DOHH2 (cell line): ENCODE data around the gene TMEM170A.

Experiments
- H3F3A ChIP-seq: fragments of 200-600 bp; sonication (generic), shearing (Covaris generic); 2 replicates; pipeline ENCODE4 v1.6.0; 2016; ENCODE audit warnings: antibody characterized with exemption, mild to moderate bottlenecking; ENCODE audit not compliant: control insufficient read depth, insufficient read depth
- H3K27ac ChIP-seq: fragments of 200-600 bp; sonication (generic); 2 replicates; pipeline ENCODE4 v1.5.1; 2014; ENCODE audit warnings: low read depth, mild to moderate bottlenecking, low read length, moderate library complexity
- H3K27me3 ChIP-seq: fragments of 200-600 bp; sonication (generic); 2 replicates; pipeline ENCODE4 v1.6.1; 2014; ENCODE audit warnings: mild to moderate bottlenecking, low read length, mixed read lengths; ENCODE audit not compliant: control insufficient read depth
- H3K36me3 ChIP-seq: fragments of 200-600 bp; sonication (generic); 2 replicates; pipeline ENCODE4 v1.6.1; 2014; ENCODE audit warnings: mild to moderate bottlenecking, low read length, moderate library complexity, mixed read lengths; ENCODE audit not compliant: control insufficient read depth
- H3K4me1 ChIP-seq: fragments of 200-600 bp; sonication (generic); 2 replicates; pipeline ENCODE4 v1.6.1; 2014; ENCODE audit warnings: mild to moderate bottlenecking, low read length, mixed read lengths; ENCODE audit not compliant: control insufficient read depth
- H3K4me2 ChIP-seq: fragments of 200-600 bp; sonication (generic); 2 replicates; pipeline ENCODE4 v1.6.0; 2014; ENCODE audit warnings: mild to moderate bottlenecking, low read length, moderate library complexity
- H3K4me3 ChIP-seq: fragments of 200-600 bp; sonication (generic); 2 replicates; pipeline ENCODE4 v1.5.1; 2014; ENCODE audit warnings: mild to moderate bottlenecking, low read length, mixed read lengths
- H3K79me2 ChIP-seq: fragments of 200-600 bp; sonication (generic); 2 replicates; pipeline ENCODE4 v1.6.1; 2014; ENCODE audit warnings: mild to moderate bottlenecking, low read length, mixed read lengths; ENCODE audit not compliant: control insufficient read depth
- H3K9me2 ChIP-seq: fragments of 200-600 bp; sonication (generic); replicated peaks from 2 replicates; pipeline ENCODE4 v1.6.1; 2014; ENCODE audit warnings: mild to moderate bottlenecking, low read length, mixed read lengths; ENCODE audit not compliant: control insufficient read depth
- H3K9me3 ChIP-seq: fragments of 200-600 bp; sonication (generic); 2 replicates; pipeline ENCODE4 v1.6.1; 2014; ENCODE audit warnings: antibody characterized with exemption, low read length, mixed read lengths; ENCODE audit not compliant: control insufficient read depth, insufficient read depth
- H4K20me1 ChIP-seq: fragments of 200-600 bp; sonication (generic); 2 replicates; pipeline ENCODE4 v1.6.0; 2014; ENCODE audit warnings: low read depth, mild to moderate bottlenecking, antibody characterized with exemption, low read length, moderate library complexity; ENCODE audit not compliant: control insufficient read depth, insufficient read depth
- EZH2phosphoT487 ChIP-seq: fragments of 200-600 bp; sonication (generic); IDR thresholded peaks from 2 replicates; pipeline ENCODE4 v1.6.1; 2017; ENCODE audit warnings: borderline replicate concordance, mild to moderate bottlenecking, antibody characterized with exemption, low read length, moderate library complexity, mixed read lengths
- TF ChIP-seq, protein P1 (sequence below): fragments of 200-600 bp; sonication (generic); IDR thresholded peaks from one replicate; pipeline ENCODE4 v1.5.1; 2014; ENCODE audit warnings: antibody characterized with exemption, mild to moderate bottlenecking, low read depth, low read length; ENCODE audit not compliant: poor library complexity, severe bottlenecking

Gene TMEM170A

DNA sequence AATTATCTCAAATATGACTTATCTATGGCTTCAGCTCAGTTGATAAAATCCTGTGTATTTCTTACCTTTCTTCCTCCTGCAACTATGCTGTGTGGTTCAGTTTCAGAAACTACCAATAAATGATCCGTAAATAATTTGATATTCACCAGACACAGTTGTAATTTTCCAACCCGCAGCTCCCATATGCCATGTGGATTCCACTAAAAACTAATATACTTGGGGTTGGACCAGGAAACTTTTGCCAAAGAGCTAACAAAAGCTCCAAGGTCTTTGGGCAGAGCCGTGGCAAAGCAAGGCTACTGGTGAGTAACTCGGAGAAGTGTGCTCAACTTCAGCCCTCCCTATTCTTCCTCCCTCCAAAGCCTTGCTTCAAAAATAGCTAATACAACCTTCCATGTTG, 33.1 kb upstream of the TMEM170A start:
- H4K20me1 ChIP-seq: no peaks in the 10 kb centered on the region

DNA sequence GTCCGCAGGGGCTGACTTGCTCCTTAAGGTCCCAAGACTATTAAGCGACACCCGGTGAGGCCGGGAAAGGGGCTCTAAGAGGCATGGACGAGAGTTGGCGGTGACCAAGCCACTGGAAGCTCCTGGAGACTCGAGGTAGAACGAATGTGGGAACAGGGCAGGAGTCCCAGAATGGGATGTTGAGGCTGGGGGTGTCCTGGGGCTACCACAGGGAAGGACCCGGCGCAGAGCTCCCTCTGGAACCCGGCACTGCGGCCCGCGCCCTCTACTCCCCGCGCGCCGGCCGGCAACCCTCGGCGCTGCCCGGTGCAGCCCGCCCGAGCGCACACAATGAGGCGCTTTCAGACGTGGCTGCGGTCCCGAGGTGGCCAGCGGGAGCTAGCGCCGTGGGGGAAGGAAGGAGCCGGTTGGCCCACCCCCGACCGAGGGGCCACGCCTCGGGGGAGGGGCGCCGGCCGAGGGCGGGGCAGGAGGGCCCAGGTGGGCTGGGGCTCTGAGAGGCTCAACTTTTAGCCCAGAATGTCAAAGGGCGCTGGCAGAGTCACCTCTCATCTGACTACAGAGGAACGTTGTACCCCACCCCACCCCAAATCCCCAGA, 30.7 kb upstream of the TMEM170A start, which contains the start of gene CHST6:
CHST6 (minus strand) TSS at position 366 of the 599 bp plus-strand sequence. CDS start 15,613 bp downstream, outside the sequence.
- no peak within 1 kb of the TSS for H3K27ac ChIP-seq

More for the DNA sequence above, 33.1 kb upstream of the TMEM170A start:
- H3K4me1 ChIP-seq: no peaks in the 10 kb centered on the region
- peaks cover 10% of the 10 kb centered on the region; the same call in 1 of the 2 replicates for H3K27me3 ChIP-seq
- no peaks in the 10 kb centered on the region for H3K79me2 ChIP-seq
- no peaks in the 10 kb centered on the region for H3K9me3 ChIP-seq
- H3K27ac ChIP-seq: no peak overlapping the region
- no peaks in the 10 kb centered on the region for H3F3A ChIP-seq
- TF ChIP-seq, protein P1, sequence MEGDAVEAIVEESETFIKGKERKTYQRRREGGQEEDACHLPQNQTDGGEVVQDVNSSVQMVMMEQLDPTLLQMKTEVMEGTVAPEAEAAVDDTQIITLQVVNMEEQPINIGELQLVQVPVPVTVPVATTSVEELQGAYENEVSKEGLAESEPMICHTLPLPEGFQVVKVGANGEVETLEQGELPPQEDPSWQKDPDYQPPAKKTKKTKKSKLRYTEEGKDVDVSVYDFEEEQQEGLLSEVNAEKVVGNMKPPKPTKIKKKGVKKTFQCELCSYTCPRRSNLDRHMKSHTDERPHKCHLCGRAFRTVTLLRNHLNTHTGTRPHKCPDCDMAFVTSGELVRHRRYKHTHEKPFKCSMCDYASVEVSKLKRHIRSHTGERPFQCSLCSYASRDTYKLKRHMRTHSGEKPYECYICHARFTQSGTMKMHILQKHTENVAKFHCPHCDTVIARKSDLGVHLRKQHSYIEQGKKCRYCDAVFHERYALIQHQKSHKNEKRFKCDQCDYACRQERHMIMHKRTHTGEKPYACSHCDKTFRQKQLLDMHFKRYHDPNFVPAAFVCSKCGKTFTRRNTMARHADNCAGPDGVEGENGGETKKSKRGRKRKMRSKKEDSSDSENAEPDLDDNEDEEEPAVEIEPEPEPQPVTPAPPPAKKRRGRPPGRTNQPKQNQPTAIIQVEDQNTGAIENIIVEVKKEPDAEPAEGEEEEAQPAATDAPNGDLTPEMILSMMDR: no peak
- no peak overlapping the region for H3K4me2 ChIP-seq
- no peaks in the 10 kb centered on the region for H3K9me2 ChIP-seq
- no peak overlapping the region for H3K4me3 ChIP-seq
- no peaks in the 10 kb centered on the region for H3K36me3 ChIP-seq

DNA sequence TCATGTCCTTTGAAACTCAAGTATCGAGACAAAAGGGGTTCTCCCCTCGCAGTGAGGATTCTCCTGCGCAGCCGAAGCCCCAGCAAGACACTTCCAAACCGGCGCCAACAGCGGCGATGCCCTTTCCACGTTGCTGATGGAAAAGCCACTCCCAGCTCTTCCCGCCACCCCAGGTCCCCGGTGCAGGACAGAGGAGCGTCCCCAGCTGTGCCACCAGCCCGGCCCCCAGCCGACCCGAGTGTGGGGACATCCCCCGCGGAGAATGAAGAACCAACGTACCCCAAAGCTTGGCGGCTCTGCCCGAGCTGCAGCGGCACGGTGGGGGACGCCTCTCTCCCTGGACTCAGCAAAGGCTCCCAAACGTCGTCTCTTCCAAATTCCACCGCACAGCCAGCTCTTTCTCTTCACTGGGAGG, 30.2 kb upstream of the TMEM170A start:
- Histone ChIP-seq H3K4me3 (no peak overlapping the region), H3K9me2 (no peaks in the 10 kb centered on the region)

More for the DNA sequence above, 30.7 kb upstream of the TMEM170A start, which contains the start of gene CHST6:
- Histone ChIP-seq H3K79me2 (no peaks in the 10 kb centered on the region), H3K9me3 (no peaks in the 10 kb centered on the region), H3K4me2 (peak within 1 kb of the TSS; percentile 21; the same call in 1 of the 2 replicates), H3K36me3 (no peaks in the 10 kb centered on the region), H3F3A (0 out of 2 replicates have a peak, but pooled peaks cover 3% of the 10 kb centered on the region), H4K20me1 (no peaks in the 10 kb centered on the region), H3K27me3 (peaks cover 10% of the 10 kb centered on the region; the same call in 1 of the 2 replicates), H3K9me2 (no peaks in the 10 kb centered on the region), H3K4me3 (no peak within 1 kb of the TSS), H3K4me1 (peaks cover 3% of the 10 kb centered on the region; the same call in 1 of the 2 replicates)
- TF ChIP-seq, protein P1: no peak
- TF ChIP-seq EZH2phosphoT487: no peak

More for the DNA sequence above, 30.2 kb upstream of the TMEM170A start:
- H3K4me1 ChIP-seq: peaks cover 3% of the 10 kb centered on the region; the same call in 1 of the 2 replicates
- TF ChIP-seq, protein P1: no peak
- no peak for TF ChIP-seq EZH2phosphoT487
- H3K79me2 ChIP-seq: no peaks in the 10 kb centered on the region
- H3K27me3 ChIP-seq: peaks cover 10% of the 10 kb centered on the region; the same call in 1 of the 2 replicates
- H3F3A ChIP-seq: 0 out of 2 replicates have a peak, but pooled peaks cover 3% of the 10 kb centered on the region
- no peaks in the 10 kb centered on the region for H3K36me3 ChIP-seq
- no peak overlapping the region for H3K27ac ChIP-seq
- H3K9me3 ChIP-seq: no peaks in the 10 kb centered on the region
- no peaks in the 10 kb centered on the region for H4K20me1 ChIP-seq
- no peak overlapping the region for H3K4me2 ChIP-seq
